HCT116 (cell line): ENCODE measurements around the gene NBPF6. TPM values are rescaled to one million over a fixed set of nuclear protein-coding genes. Genes with fewer than 3 reads are reported as not detected.

Experiments
- ATAC-seq: fragments of 200-7000 bp; cut with Tn5 transposase; 2 replicates; pipeline ENCODE4 v1.9.1; 2020; ENCODE audit warnings: mild to moderate bottlenecking, moderate library complexity
- BruUV-seq: library from RNA; stranded (reverse); fragments of 400-500 nt; replicated peaks from 2 replicates; lab custom pipeline; 2021; lab: Mats Ljungman, UMichigan
- CTCF ChIA-PET: fragments of 300-600 bp; sonication (Branson Sonifier 250); formaldehyde crosslinking; loops from one replicate; lab custom pipeline; 2021; ENCODE audit warnings: antibody characterized with exemption; lab: Charles Lee
- POLR2A ChIA-PET: fragments of 300-600, 350-600 bp; sonication (Branson Sonifier 250); formaldehyde crosslinking; loops from one replicate; lab custom pipeline; 2021; ENCODE audit warnings: antibody characterized with exemption; lab: Charles Lee
- RAD21 ChIA-PET, 2 experiments: fragments of 300-600 bp; sonication (Branson Sonifier 250); formaldehyde crosslinking; loops; one replicate each; lab custom pipeline; 2023; ENCODE audit warnings: low total read pairs in 2 of 2; ENCODE audit not compliant: uncharacterized antibody in 2 of 2, unreplicated experiment in 2 of 2, low non-redundant PET in 1 of 2; lab: Charles Lee
- DNase-seq: peaks from one replicate; pipeline ENCODE4 v3.0.0-alpha.2; 2010; ENCODE audit warnings: low read depth, low spot score
- H2AFZ ChIP-seq: fragments of 200-600 bp; shearing (Covaris generic), sonication (generic); 2 replicates; pipeline ENCODE4 v1.6.1; 2017; ENCODE audit warnings: low read depth, mixed run types, mixed read lengths, antibody characterized with exemption, low read length; ENCODE audit not compliant: poor library complexity, severe bottlenecking
- H3K27ac ChIP-seq: 2 replicates; pipeline ENCODE4 v1.5.1; 2012; ENCODE audit warnings: low read depth, low read length
- H3K27me3 ChIP-seq: fragments of 200-600 bp; sonication (generic); 2 replicates; pipeline ENCODE4 v1.6.1; 2016; ENCODE audit warnings: mixed run types, low read length, mixed read lengths; ENCODE audit not compliant: insufficient read depth
- H3K36me3 ChIP-seq, 2 experiments: fragments of 200-500 bp in 1 of 2; fragments of 200-600 bp in 1 of 2; sonication (Bioruptor generic) in 1 of 2; sonication (generic) in 1 of 2; 2 replicates each; pipeline versions ENCODE4 v1.5.1 to v1.6.1; 2014 to 2016; ENCODE audit warnings: low read length in 2 of 2, inconsistent platforms in 1 of 2, mixed read lengths in 1 of 2, mixed run types in 1 of 2; ENCODE audit not compliant: insufficient read depth in 2 of 2, control insufficient read depth in 1 of 2
- H3K4me1 ChIP-seq, 2 experiments: fragments of 200-600 bp in 1 of 2; sonication (generic) in 1 of 2; 2 replicates each; pipeline versions ENCODE4 v1.5.1 to v1.6.1; 2012 to 2017; ENCODE audit warnings: low read length in 2 of 2, inconsistent platforms in 1 of 2, mild to moderate bottlenecking in 1 of 2, mixed read lengths in 1 of 2, mixed run types in 1 of 2, moderate library complexity in 1 of 2; ENCODE audit not compliant: insufficient read depth in 2 of 2, control insufficient read depth in 1 of 2
- H3K4me2 ChIP-seq: fragments of 200-600 bp; sonication (generic); 2 replicates; pipeline ENCODE4 v1.6.1; 2017; ENCODE audit warnings: mixed run types, low read length, mixed read lengths
- H3K4me3 ChIP-seq, 2 experiments: fragments of 200-600 bp in 1 of 2; sonication (generic) in 1 of 2; replicated peaks in 1 of 2; 2 replicates each; pipeline ENCODE4 v1.5.1; 2011 to 2016; ENCODE audit warnings: low read length in 2 of 2, control low read depth in 1 of 2, low read depth in 1 of 2, mild to moderate bottlenecking in 1 of 2, mixed read lengths in 1 of 2, mixed run types in 1 of 2
- H3K79me2 ChIP-seq: fragments of 200-600 bp; sonication (generic); 2 replicates; pipeline ENCODE4 v1.6.1; 2017; ENCODE audit warnings: mild to moderate bottlenecking, mixed run types, low read length, moderate library complexity, mixed read lengths; ENCODE audit not compliant: insufficient read depth
- H3K9ac ChIP-seq: fragments of 200-600 bp; sonication (generic); 2 replicates; pipeline ENCODE4 v1.6.1; 2016; ENCODE audit warnings: low read length, mixed read lengths
- H3K9me2 ChIP-seq: fragments of 200-600 bp; sonication (generic), shearing (Covaris generic); 2 replicates; pipeline ENCODE4 v1.6.1; 2017; ENCODE audit warnings: mixed run types, mild to moderate bottlenecking, moderate library complexity; ENCODE audit not compliant: insufficient read depth
- H3K9me3 ChIP-seq, 2 experiments: fragments of 200-500 bp in 1 of 2; fragments of 200-600 bp in 1 of 2; sonication (Bioruptor generic) in 1 of 2; sonication (generic) in 1 of 2; 2 replicates each; pipeline ENCODE4 v1.6.1; 2014 to 2017; ENCODE audit warnings: low read length in 2 of 2, mixed read lengths in 2 of 2, inconsistent platforms in 1 of 2, low read depth in 1 of 2, mild to moderate bottlenecking in 1 of 2, mixed run types in 1 of 2, moderate library complexity in 1 of 2; ENCODE audit not compliant: control insufficient read depth in 1 of 2, insufficient read depth in 1 of 2
- H4K20me1 ChIP-seq: fragments of 200-600 bp; sonication (generic), shearing (Covaris generic); 2 replicates; pipeline ENCODE4 v1.6.1; 2017; ENCODE audit warnings: mixed run types, mild to moderate bottlenecking, moderate library complexity; ENCODE audit not compliant: insufficient read depth
- CTCF ChIP-seq, 3 experiments: fragments of 200-600 bp in 1 of 3; sonication (generic) in 1 of 3; IDR thresholded peaks in 2 of 3; conservative IDR thresholded peaks in 1 of 3; 2 replicates each; pipeline ENCODE4 v1.5.1; 2012 to 2017; ENCODE audit warnings: low read depth in 2 of 3, low read length in 2 of 3, antibody characterized with exemption in 1 of 3, borderline replicate concordance in 1 of 3, control low read depth in 1 of 3, mild to moderate bottlenecking in 1 of 3, mixed read lengths in 1 of 3, mixed run types in 1 of 3, moderate library complexity in 1 of 3; ENCODE audit not compliant: insufficient read depth in 1 of 3
- EGR1 ChIP-seq: IDR thresholded peaks from 2 replicates; pipeline ENCODE4 v1.6.1; 2012; ENCODE audit warnings: low read depth
- ELF1 ChIP-seq: IDR thresholded peaks from 2 replicates; pipeline ENCODE4 v1.6.1; 2012; ENCODE audit warnings: low read depth, borderline replicate concordance
- FOSL1 ChIP-seq: IDR thresholded peaks from 2 replicates; pipeline ENCODE4 v1.6.1; 2012; ENCODE audit warnings: low read depth
- POLR2A ChIP-seq: IDR thresholded peaks from 2 replicates; pipeline ENCODE4 v1.7.0; 2011; ENCODE audit warnings: borderline replicate concordance; ENCODE audit not compliant: insufficient read depth, insufficient read length; ENCODE audit errors: extremely low read depth
- RAD21 ChIP-seq: IDR thresholded peaks from 2 replicates; pipeline ENCODE4 v1.6.1; 2012; ENCODE audit warnings: low read depth, mild to moderate bottlenecking
- REST ChIP-seq: IDR thresholded peaks from 2 replicates; pipeline ENCODE4 v1.6.1; 2012; ENCODE audit warnings: low read depth
- SP1 ChIP-seq: IDR thresholded peaks from 2 replicates; pipeline ENCODE4 v1.6.1; 2012; ENCODE audit warnings: low read depth
- ZFX ChIP-seq: fragments of 450-650 bp; IDR thresholded peaks from 2 replicates; pipeline ENCODE4 v1.6.1; 2017
- intact Hi-C: fragments of 100-400 bp; cut with micrococcal nuclease; formaldehyde crosslinking; loops from 2 replicates; pipeline ENCODE4 v1.10.0; 2022
- total RNA-seq: library from RNA; stranded (reverse); gene quantifications from one replicate; pipeline ENCODE4 v1.2.1, GENCODE V29; 2021; ENCODE audit not compliant: unreplicated experiment

Gene NBPF6
- total RNA-seq, 1 experiment from 2014 or later, result not detected

GRCh38 chr1:108503062-108503733 lies 53.1 kb downstream of the NBPF6 start:
- Histone ChIP-seq H3K9ac (no peak overlapping the region), H3K4me2 (peak overlapping the region; percentile 54), H4K20me1 (no peaks in the 10 kb centered on the region), H3K27me3 (no peaks in the 10 kb centered on the region), H3K27ac (no peak overlapping the region), H3K36me3 (no peaks in the 10 kb centered on the region), H3K9me3 (no peaks in the 10 kb centered on the region), H2AFZ (peak overlapping the region; percentile 35), H3K4me3 (0 out of 4 replicates have a peak overlapping the region, but pooled peaks of 1 of the 2 experiments have one; percentile 12), H3K9me2 (no peaks in the 10 kb centered on the region), H3K4me1 (peaks cover 4 to 14% of the 10 kb centered on the region in 2 experiments; a peak in 3 of 4 replicates), H3K79me2 (no peaks in the 10 kb centered on the region)
- no peak for TF ChIP-seq REST
- TF ChIP-seq CTCF (IDR thresholded peaks at IDR 0.05 in 2 of 3, conservative IDR thresholded peaks at IDR 0.05 in 1 of 3; ENCODE audit: borderline replicate concordance in 1 of 3, insufficient read depth in 1 of 3, low read depth in 2 of 3, low read length in 2 of 3), result no peak
- no peak for TF ChIP-seq FOSL1
- no peak for TF ChIP-seq EGR1
- TF ChIP-seq RAD21, result no peak
- TF ChIP-seq ZFX, result no peak
- TF ChIP-seq POLR2A, result no peak
- no peak for TF ChIP-seq SP1
- no peak for TF ChIP-seq ELF1
- intact Hi-C loops, result no loop called here
- ChIA-PET CTCF (interaction anchor here (1.3 kb wide), 1 partner anchor 9 kb away, joined by 4 read pairs; no protein-coding TSS in a partner anchor), RAD21 (no interaction called here), POLR2A (no interaction called here)
- no TSS peak for BruUV-seq
- peak; percentile 67; the same call in 1 of the 2 replicates for ATAC-seq
- no peak for DNase-seq
